ENCODE results near the gene KCNF1. TPM values are rescaled to one million over a fixed set of nuclear protein-coding genes. Genes with fewer than 3 reads are reported as not detected.

KCNF1 gene
- total and polyA plus RNA-seq, 10 of the 15 experiments (the other 5 are each of a cell fraction or from before 2014, with no cell fraction given), result not detected

Small RNA genes lying within 50 kb of the gene (small RNA-seq; reads per million reads assigned to genes)
- gene AC079587.1, result not detected

Other genes starting within 250 kb of the KCNF1 start
- gene NOL10, start 222.0 kb upstream of the KCNF1 start, total RNA-seq (2014; rRNA removed), result 30.8 and 31.5 TPM in 2 replicates
- gene NOL10, start 222.0 kb upstream of the KCNF1 start, total RNA-seq (2014; rRNA removed; fragmentation: Illumina TruSeq; extraction: Trizol), result 35.4 and 38.6 TPM in 2 replicates
- gene NOL10, start 222.0 kb upstream of the KCNF1 start, total RNA-seq (2021), result 25.7 and 29.2 TPM in 2 replicates
- gene NOL10, start 222.0 kb upstream of the KCNF1 start, polyA plus RNA-seq (2011; rRNA removed), result 36.6 and 39.3 TPM in 2 replicates
- gene NOL10, start 222.0 kb upstream of the KCNF1 start, polyA plus RNA-seq (2014; fragmentation: Illumina TruSeq; extraction: Trizol), result 37.9 and 45.2 TPM in 2 replicates
- 10 to 100 TPM; 21.2 to 22.7 TPM for gene NOL10, start 222.0 kb upstream of the KCNF1 start, polyA plus RNA-seq (2014; fragmentation: Nextera tagmentation; extraction: Ambion mirVana)
- 20.8 and 23.4 TPM in 2 replicates for gene NOL10, start 222.0 kb upstream of the KCNF1 start, polyA plus RNA-seq (2014; rRNA removed)
- 10 to 100 TPM; 42.9 to 44.5 TPM for gene NOL10, start 222.0 kb upstream of the KCNF1 start, polyA plus RNA-seq (2016; fragmentation: Nextera tagmentation; extraction: Ambion mirVana)
- gene ATP6V1C2, start 190.3 kb upstream of the KCNF1 start, total RNA-seq (2014; rRNA removed), result 0.05 and 0.06 TPM in 2 replicates
- 0.04 and 0.09 TPM in 2 replicates for gene ATP6V1C2, start 190.3 kb upstream of the KCNF1 start, total RNA-seq (2014; rRNA removed; fragmentation: Illumina TruSeq; extraction: Trizol)
- gene ATP6V1C2, start 190.3 kb upstream of the KCNF1 start, total RNA-seq (2021), result not detected in 2 replicates
- 0.34 and 0.36 TPM in 2 replicates for gene ATP6V1C2, start 190.3 kb upstream of the KCNF1 start, polyA plus RNA-seq (2011; rRNA removed)
- 0.06 and 0.09 TPM in 2 replicates for gene ATP6V1C2, start 190.3 kb upstream of the KCNF1 start, polyA plus RNA-seq (2014; fragmentation: Illumina TruSeq; extraction: Trizol)
- gene ATP6V1C2, start 190.3 kb upstream of the KCNF1 start, polyA plus RNA-seq (2014; fragmentation: Nextera tagmentation; extraction: Ambion mirVana), result under 1 TPM; 0.24 to 0.42 TPM
- gene ATP6V1C2, start 190.3 kb upstream of the KCNF1 start, polyA plus RNA-seq (2014; rRNA removed), result 0.13 TPM in 1 of 2 replicates, not detected in the other
- gene ATP6V1C2, start 190.3 kb upstream of the KCNF1 start, polyA plus RNA-seq (2016; fragmentation: Nextera tagmentation; extraction: Ambion mirVana), result 1 to 10 TPM; 1.2 to 1.5 TPM
- 157 and 186 TPM in 2 replicates for gene PDIA6, start 99.1 kb upstream of the KCNF1 start, total RNA-seq (2014; rRNA removed)
- gene PDIA6, start 99.1 kb upstream of the KCNF1 start, total RNA-seq (2014; rRNA removed; fragmentation: Illumina TruSeq; extraction: Trizol), result 214 and 240 TPM in 2 replicates
- gene PDIA6, start 99.1 kb upstream of the KCNF1 start, total RNA-seq (2021), result 173 and 178 TPM in 2 replicates
- 185 and 251 TPM in 2 replicates for gene PDIA6, start 99.1 kb upstream of the KCNF1 start, polyA plus RNA-seq (2011; rRNA removed)
- 233 and 243 TPM in 2 replicates for gene PDIA6, start 99.1 kb upstream of the KCNF1 start, polyA plus RNA-seq (2014; fragmentation: Illumina TruSeq; extraction: Trizol)
- 100 to 1,000 TPM; 180 to 234 TPM for gene PDIA6, start 99.1 kb upstream of the KCNF1 start, polyA plus RNA-seq (2014; fragmentation: Nextera tagmentation; extraction: Ambion mirVana)
- gene PDIA6, start 99.1 kb upstream of the KCNF1 start, polyA plus RNA-seq (2014; rRNA removed), result 148 and 150 TPM in 2 replicates
- gene PDIA6, start 99.1 kb upstream of the KCNF1 start, polyA plus RNA-seq (2016; fragmentation: Nextera tagmentation; extraction: Ambion mirVana), result 100 to 1,000 TPM; 520 to 526 TPM
- 7.7 and 9.5 TPM in 2 replicates for gene SLC66A3, start 243.5 kb downstream of the KCNF1 start, total RNA-seq (2014; rRNA removed)
- gene SLC66A3, start 243.5 kb downstream of the KCNF1 start, total RNA-seq (2014; rRNA removed; fragmentation: Illumina TruSeq; extraction: Trizol), result 6.0 and 6.2 TPM in 2 replicates
- gene SLC66A3, start 243.5 kb downstream of the KCNF1 start, total RNA-seq (2021), result 6.5 and 7.8 TPM in 2 replicates
- gene SLC66A3, start 243.5 kb downstream of the KCNF1 start, polyA plus RNA-seq (2011; rRNA removed), result 4.3 and 4.8 TPM in 2 replicates
- gene SLC66A3, start 243.5 kb downstream of the KCNF1 start, polyA plus RNA-seq (2014; fragmentation: Illumina TruSeq; extraction: Trizol), result 4.9 and 15.1 TPM in 2 replicates
- gene SLC66A3, start 243.5 kb downstream of the KCNF1 start, polyA plus RNA-seq (2014; fragmentation: Nextera tagmentation; extraction: Ambion mirVana), result 1 to 10 TPM; 1.4 to 3.5 TPM
- 9.8 and 14.2 TPM in 2 replicates for gene SLC66A3, start 243.5 kb downstream of the KCNF1 start, polyA plus RNA-seq (2014; rRNA removed)
- 10 to 100 TPM; 12.5 to 12.7 TPM for gene SLC66A3, start 243.5 kb downstream of the KCNF1 start, polyA plus RNA-seq (2016; fragmentation: Nextera tagmentation; extraction: Ambion mirVana)